Measurements from ENCODE around the gene IL1RAPL2. TPM values are rescaled to one million over a fixed set of nuclear protein-coding genes. Genes with fewer than 3 reads are reported as not detected.

The IL1RAPL2 gene
- total RNA-seq, 1 donor from 2014 or later = not detected

- intact Hi-C loops (cut with micrococcal nuclease) = no loop called here
- H3K9me3 ChIP-seq (replicated peaks) = no peaks in the 10 kb centered on the region
- no peak for DNase-seq
These were observed 1145.8 kb downstream of the IL1RAPL2 start for GRCh38 chrX:105711805-105712204.

DNA sequence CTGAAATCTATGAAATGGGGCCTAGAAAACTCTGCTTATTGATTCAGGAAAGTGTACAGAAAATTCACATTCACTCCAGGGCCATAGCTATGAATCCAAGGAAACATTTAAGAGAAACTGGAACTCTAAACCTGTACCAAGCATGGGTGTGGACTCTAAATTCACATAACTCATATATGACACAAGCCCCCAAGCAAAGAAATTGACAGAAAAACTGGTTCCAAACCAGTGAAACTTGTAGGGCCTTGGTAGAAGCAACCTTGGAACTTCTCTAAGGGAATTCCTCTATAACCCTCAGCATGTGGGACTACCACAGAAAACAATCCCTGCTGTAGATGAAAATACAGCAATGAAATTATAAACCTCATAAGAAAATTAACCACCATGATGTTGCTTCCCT is 1149.7 kb downstream of the IL1RAPL2 start:
- Histone ChIP-seq H3K36me3 (no peaks in the 10 kb centered on the region), H3K27ac (replicated peaks) (no peak overlapping the region), H3K4me3 (no peak overlapping the region), H3K9me3 (replicated peaks) (no peaks in the 10 kb centered on the region), H3K4me1 (no peaks in the 10 kb centered on the region), H3K27me3 (ENCODE audit: low read depth) (no peaks in the 10 kb centered on the region)
- TF ChIP-seq CTCF (IDR thresholded peaks at IDR 0.05; ENCODE audit: borderline replicate concordance) = no peak
- no peak for DNase-seq
- intact Hi-C loops (cut with micrococcal nuclease) = no loop called here

More at GRCh38 chrX:105711805-105712204, 1145.8 kb downstream of the IL1RAPL2 start:
- H3K36me3 ChIP-seq = no peaks in the 10 kb centered on the region
- no peaks in the 10 kb centered on the region for H3K27me3 ChIP-seq (ENCODE audit: low read depth)
- H3K4me3 ChIP-seq = no peak overlapping the region
- H3K27ac ChIP-seq (replicated peaks) = no peak overlapping the region
- H3K4me1 ChIP-seq = no peaks in the 10 kb centered on the region
- TF ChIP-seq CTCF (IDR thresholded peaks at IDR 0.05; ENCODE audit: borderline replicate concordance) = no peak

- Histone ChIP-seq H3K4me1 (no peaks in the 10 kb centered on the region), H3K36me3 (no peaks in the 10 kb centered on the region), H3K4me3 (no peak overlapping the region), H3K9me3 (replicated peaks) (no peaks in the 10 kb centered on the region), H3K27ac (replicated peaks) (no peak overlapping the region), H3K27me3 (ENCODE audit: low read depth) (no peaks in the 10 kb centered on the region)
- intact Hi-C loops (cut with micrococcal nuclease) = no loop called here
- no peak for DNase-seq
- no peak for TF ChIP-seq CTCF (IDR thresholded peaks at IDR 0.05; ENCODE audit: borderline replicate concordance)
These were observed 1158.2 kb downstream of the IL1RAPL2 start for GRCh38 chrX:105723966-105724735.

- DNase-seq = no peak
- Histone ChIP-seq H3K27ac (replicated peaks) (no peak overlapping the region), H3K4me3 (no peak overlapping the region), H3K9me3 (replicated peaks) (no peaks in the 10 kb centered on the region), H3K36me3 (no peaks in the 10 kb centered on the region), H3K4me1 (no peaks in the 10 kb centered on the region), H3K27me3 (ENCODE audit: low read depth) (no peaks in the 10 kb centered on the region)
- TF ChIP-seq CTCF (IDR thresholded peaks at IDR 0.05; ENCODE audit: borderline replicate concordance) = no peak
- intact Hi-C loops (cut with micrococcal nuclease) = no loop called here
These were observed 1159.2 kb downstream of the IL1RAPL2 start for GRCh38 chrX:105725228-105725627.

GRCh38 chrX:105738162-105738561 is 1172.2 kb downstream of the IL1RAPL2 start:
- no peak overlapping the region for H3K4me3 ChIP-seq
- DNase-seq = no peak
- no peaks in the 10 kb centered on the region for H3K36me3 ChIP-seq
- TF ChIP-seq CTCF (IDR thresholded peaks at IDR 0.05; ENCODE audit: borderline replicate concordance) = no peak
- H3K4me1 ChIP-seq = no peaks in the 10 kb centered on the region
- H3K9me3 ChIP-seq (replicated peaks) = no peaks in the 10 kb centered on the region
- intact Hi-C loops (cut with micrococcal nuclease) = no loop called here
- no peak overlapping the region for H3K27ac ChIP-seq (replicated peaks)
- H3K27me3 ChIP-seq (ENCODE audit: low read depth) = no peaks in the 10 kb centered on the region

Data from left ventricle myocardium inferior (tissue), 1 donor.